ENCODE measurements around the gene PNMT. TPM values are rescaled to one million over a fixed set of nuclear protein-coding genes. Genes with fewer than 3 reads are reported as not detected.
A peak's percentile ranks its signal among the peaks of the same experiment; 100 is the strongest.

PNMT gene
- total RNA-seq, 3 donors from 2014 or later (not counting 1 experiment from before 2014, with no cell fraction given), result 1.2 to 2.5 (median 2.2) TPM

- H3K4me1 ChIP-seq (ENCODE audit: control insufficient read depth, insufficient read depth, low read length), result peaks cover 28% of the 10 kb centered on the region
- TF ChIP-seq CTCF (IDR thresholded peaks at IDR 0.05), result no peak
- WGBS (ENCODE audit: insufficient coverage), result 89% methylated on average over 8 of the region's 8 CpGs
- H3K4me3 Mint-ChIP-seq, result no peak overlapping the region
- H3K9me3 ChIP-seq (ENCODE audit: control insufficient read depth, insufficient read depth, low read length), result no peaks in the 10 kb centered on the region
- no peak overlapping the region for H3K4me3 ChIP-seq (ENCODE audit: low read length)
- no peaks in the 10 kb centered on the region for H3K36me3 ChIP-seq (ENCODE audit: control insufficient read depth, insufficient read depth, low read length)
- H3K27me3 Mint-ChIP-seq (ENCODE audit: low read depth in 2 of 2), result peaks cover 10 to 27% of the 10 kb centered on the region in 2 donors
- H3K27ac ChIP-seq (ENCODE audit: low read length), result no peak overlapping the region
- H3K27ac Mint-ChIP-seq, result no peak overlapping the region
- intact Hi-C loops (cut with micrococcal nuclease), result loop anchor here (5.0 kb wide), 1 partner anchor 43 kb away; the partner anchor contains the start of genes PNMT and TCAP
- DNase-seq, result no peak
- no peaks in the 10 kb centered on the region for H3K9me3 Mint-ChIP-seq
- no peak for ATAC-seq
- no peaks in the 10 kb centered on the region for H3K36me3 Mint-ChIP-seq
- peaks cover 13% of the 10 kb centered on the region for H3K27me3 ChIP-seq (ENCODE audit: control insufficient read depth, insufficient read depth, low read length)
- peaks cover 16 to 32% of the 10 kb centered on the region in 2 donors for H3K4me1 Mint-ChIP-seq
These were observed 43.9 kb upstream of the PNMT start for GRCh38 chr17:39624313-39624712.

GRCh38 chr17:39625198-39625785 is 43.0 kb upstream of the PNMT start:
- peaks cover 16 to 32% of the 10 kb centered on the region in 2 donors for H3K4me1 Mint-ChIP-seq
- intact Hi-C loops (cut with micrococcal nuclease), result no loop called here
- DNase-seq (no peak), ATAC-seq (no peak)
- H3K4me3 ChIP-seq (ENCODE audit: low read length), result no peak overlapping the region
- H3K9me3 ChIP-seq (ENCODE audit: control insufficient read depth, insufficient read depth, low read length), result no peaks in the 10 kb centered on the region
- no peak for TF ChIP-seq CTCF (IDR thresholded peaks at IDR 0.05)
- no peak overlapping the region for H3K27ac Mint-ChIP-seq
- H3K36me3 Mint-ChIP-seq, result no peaks in the 10 kb centered on the region
- peaks cover 13% of the 10 kb centered on the region for H3K27me3 ChIP-seq (ENCODE audit: control insufficient read depth, insufficient read depth, low read length)
- H3K4me3 Mint-ChIP-seq, result no peak overlapping the region
- no peaks in the 10 kb centered on the region for H3K9me3 Mint-ChIP-seq
- H3K36me3 ChIP-seq (ENCODE audit: control insufficient read depth, insufficient read depth, low read length), result no peaks in the 10 kb centered on the region
- peaks cover 28% of the 10 kb centered on the region for H3K4me1 ChIP-seq (ENCODE audit: control insufficient read depth, insufficient read depth, low read length)
- H3K27me3 Mint-ChIP-seq (ENCODE audit: low read depth in 2 of 2), result peaks cover 10 to 25% of the 10 kb centered on the region in 2 donors
- 89% methylated on average over 4 of the region's 5 CpGs for WGBS (ENCODE audit: insufficient coverage)
- H3K27ac ChIP-seq (ENCODE audit: low read length), result no peak overlapping the region

- peaks cover 13% of the 10 kb centered on the region for H3K27me3 ChIP-seq (ENCODE audit: control insufficient read depth, insufficient read depth, low read length)
- H3K27ac ChIP-seq (ENCODE audit: low read length), result no peak within 1 kb of the TSS
- WGBS (ENCODE audit: insufficient coverage), result 23% methylated on average over 29 of the region's 29 CpGs
- peaks cover 10 to 31% of the 10 kb centered on the region in 2 donors for H3K27me3 Mint-ChIP-seq (ENCODE audit: low read depth in 2 of 2)
- ATAC-seq, result no peak
- peaks cover 28% of the 10 kb centered on the region for H3K4me1 ChIP-seq (ENCODE audit: control insufficient read depth, insufficient read depth, low read length)
- no peak within 1 kb of the TSS for H3K4me3 ChIP-seq (ENCODE audit: low read length)
- H3K36me3 Mint-ChIP-seq, result no peaks in the 10 kb centered on the region
- no peak for TF ChIP-seq CTCF (IDR thresholded peaks at IDR 0.05)
- peak in 1 of 2 donors; percentile 23 for DNase-seq
- intact Hi-C loops (cut with micrococcal nuclease), result no loop called here
- peaks cover 16 to 32% of the 10 kb centered on the region in 2 donors for H3K4me1 Mint-ChIP-seq
- H3K9me3 ChIP-seq (ENCODE audit: control insufficient read depth, insufficient read depth, low read length), result no peaks in the 10 kb centered on the region
- no peak within 1 kb of the TSS for H3K27ac Mint-ChIP-seq
- H3K36me3 ChIP-seq (ENCODE audit: control insufficient read depth, insufficient read depth, low read length), result no peaks in the 10 kb centered on the region
- no peaks in the 10 kb centered on the region for H3K9me3 Mint-ChIP-seq
- no peak within 1 kb of the TSS for H3K4me3 Mint-ChIP-seq
These were observed 41.8 kb upstream of the PNMT start, which contains the start of gene PPP1R1B for GRCh38 chr17:39626171-39627046. Gene PPP1R1B, plus strand, starts transcription at chr17:39626952. Its CDS starts 441 bp downstream, at chr17:39627393.
